Neural cell (in vitro differentiated cells): ENCODE data around the gene PTGER3. TPM values are rescaled to one million over a fixed set of nuclear protein-coding genes. Genes with fewer than 3 reads are reported as not detected.

Experiments
- H2AFZ ChIP-seq: fragments of 200-600, 300-800 bp; sonication (generic), shearing (Covaris generic); 2 replicates; pipeline ENCODE4 v1.6.0; 2014; ENCODE audit warnings: low read depth, mild to moderate bottlenecking, antibody characterized with exemption, low read length, moderate library complexity
- H3F3A ChIP-seq: fragments of 200-600 bp; shearing (Covaris generic); 2 replicates; pipeline ENCODE4 v1.6.1; 2016; ENCODE audit warnings: mild to moderate bottlenecking, moderate library complexity, mixed read lengths, antibody characterized with exemption, low read length; ENCODE audit not compliant: insufficient read depth, poor library complexity, severe bottlenecking
- H3K27ac ChIP-seq: fragments of 200-600, 300-800 bp; sonication (generic), shearing (Covaris generic); 2 replicates; pipeline ENCODE4 v1.5.1; 2014; ENCODE audit warnings: mild to moderate bottlenecking, low read length, moderate library complexity
- H3K27me3 ChIP-seq: fragments of 300-800, 200-600 bp; sonication (generic), shearing (Covaris generic); 2 replicates; pipeline ENCODE4 v1.6.0; 2014; ENCODE audit warnings: mild to moderate bottlenecking, low read depth, low read length, moderate library complexity; ENCODE audit not compliant: insufficient read depth
- H3K36me3 ChIP-seq: fragments of 300-800, 200-600 bp; sonication (generic), shearing (Covaris generic); 2 replicates; pipeline ENCODE4 v1.5.1; 2014; ENCODE audit warnings: mild to moderate bottlenecking, antibody characterized with exemption, low read length, moderate library complexity; ENCODE audit not compliant: insufficient read depth
- H3K4me2 ChIP-seq: fragments of 300-800, 200-600 bp; sonication (generic), shearing (Covaris generic); 2 replicates; pipeline ENCODE4 v1.6.0; 2014; ENCODE audit warnings: mild to moderate bottlenecking, low read length
- H3K4me3 ChIP-seq: fragments of 300-800, 200-600 bp; sonication (generic), shearing (Covaris generic); 2 replicates; pipeline ENCODE4 v1.5.1; 2014; ENCODE audit warnings: mild to moderate bottlenecking, low read length, moderate library complexity
- H3K79me2 ChIP-seq: fragments of 200-600 bp; shearing (Covaris generic); replicated peaks from 2 replicates; pipeline ENCODE4 v1.6.0; 2014; ENCODE audit warnings: mild to moderate bottlenecking, low read length, moderate library complexity; ENCODE audit not compliant: insufficient read depth
- H3K9ac ChIP-seq: fragments of 300-800, 200-600 bp; sonication (generic), shearing (Covaris generic); 2 replicates; pipeline ENCODE4 v1.6.1; 2016; ENCODE audit warnings: mild to moderate bottlenecking, low read length, mixed read lengths
- H3K9me2 ChIP-seq: fragments of 200-600 bp; shearing (Covaris generic); 2 replicates; pipeline ENCODE4 v1.6.1; 2016; ENCODE audit warnings: mild to moderate bottlenecking, low read length, mixed read lengths; ENCODE audit not compliant: insufficient read depth
- H3K9me3 ChIP-seq: fragments of 200-600, 300-800 bp; sonication (generic), shearing (Covaris generic); 2 replicates; pipeline ENCODE4 v1.6.1; 2016; ENCODE audit warnings: mild to moderate bottlenecking, mixed run types, low read length, moderate library complexity, mixed read lengths
- H4K20me1 ChIP-seq: fragments of 200-600 bp; shearing (Covaris generic); 2 replicates; pipeline ENCODE4 v1.6.1; 2016; ENCODE audit warnings: mild to moderate bottlenecking, mixed run types; ENCODE audit not compliant: insufficient read depth
- EP300 ChIP-seq: fragments of 450-650 bp; conservative IDR thresholded peaks from 2 replicates; pipeline ENCODE4 v1.6.1; 2014; ENCODE audit warnings: antibody characterized with exemption, mild to moderate bottlenecking, moderate library complexity; ENCODE audit not compliant: poor library complexity, severe bottlenecking
- EZH2 ChIP-seq: fragments of 200-600, 300-800 bp; shearing (Covaris generic), sonication (generic); IDR thresholded peaks from 2 replicates; pipeline ENCODE4 v1.6.1; 2014; ENCODE audit warnings: antibody characterized with exemption, low read length, borderline replicate concordance, mild to moderate bottlenecking; ENCODE audit not compliant: insufficient read depth, poor library complexity, severe bottlenecking
- MXI1 ChIP-seq: fragments of 450-650 bp; conservative IDR thresholded peaks from 2 replicates; pipeline ENCODE4 v1.6.1; 2014; ENCODE audit warnings: antibody characterized with exemption, mild to moderate bottlenecking; ENCODE audit not compliant: poor library complexity, severe bottlenecking
- POLR2AphosphoS5 ChIP-seq: IDR thresholded peaks from 2 replicates; pipeline ENCODE4 v1.6.1; 2012
- RAD21 ChIP-seq: fragments of 450-650 bp; conservative IDR thresholded peaks from 2 replicates; pipeline ENCODE4 v1.6.1; 2014; ENCODE audit warnings: antibody characterized with exemption, mild to moderate bottlenecking, moderate library complexity
- SMC3 ChIP-seq: fragments of 450-650 bp; conservative IDR thresholded peaks from 2 replicates; pipeline ENCODE4 v1.6.1; 2014; ENCODE audit warnings: antibody characterized with exemption, mild to moderate bottlenecking, moderate library complexity; ENCODE audit not compliant: poor library complexity
- TAF1 ChIP-seq: IDR thresholded peaks from 2 replicates; pipeline ENCODE4 v1.6.1; 2012; ENCODE audit warnings: low read depth
- polyA plus RNA-seq: library from polyadenylated mRNA; depleted of rRNA; stranded (reverse); fragments of >200 nt; gene quantifications from 2 replicates; pipeline ENCODE4 v1.2.3, GENCODE V29; 2014
- TF ChIP-seq, protein P1 (sequence below): fragments of 450-650 bp; IDR thresholded peaks from 2 replicates; pipeline ENCODE4 v1.5.1; 2014; ENCODE audit warnings: antibody characterized with exemption, mild to moderate bottlenecking, moderate library complexity; ENCODE audit not compliant: poor library complexity, severe bottlenecking
- TF ChIP-seq, protein P2 (sequence below): IDR thresholded peaks from 2 replicates; pipeline ENCODE4 v1.6.1; 2012; ENCODE audit warnings: borderline replicate concordance

PTGER3 gene
- polyA plus RNA-seq, 1 donor from 2014 or later = 1.7 TPM

DNA sequence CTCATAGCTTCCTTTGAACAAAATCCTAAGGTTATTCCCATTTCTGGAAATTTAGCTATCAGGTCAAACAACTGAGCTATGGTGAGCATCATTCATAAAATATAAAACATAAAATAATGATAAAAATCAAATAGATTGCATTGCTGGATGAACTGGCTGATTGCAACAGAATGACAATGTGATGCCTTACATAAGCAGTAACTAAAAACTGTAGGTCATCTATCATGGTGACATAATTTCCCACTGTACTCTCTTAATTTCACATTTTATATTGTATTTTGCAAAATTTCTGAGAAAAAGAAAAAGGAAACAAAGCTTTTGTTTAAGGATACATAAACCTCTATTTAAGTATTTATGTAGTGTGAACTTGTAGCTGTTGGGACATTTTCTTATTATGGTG is 4.6 kb downstream of the PTGER3 start:
- Histone ChIP-seq H3K36me3 (no peaks in the 10 kb centered on the region), H3K4me3 (no peak overlapping the region), H4K20me1 (no peaks in the 10 kb centered on the region), H3K27me3 (peaks cover 19% of the 10 kb centered on the region), H2AFZ (no peak overlapping the region), H3K27ac (no peak overlapping the region), H3K9me2 (no peaks in the 10 kb centered on the region), H3F3A (no peaks in the 10 kb centered on the region), H3K4me2 (no peak overlapping the region), H3K9me3 (no peaks in the 10 kb centered on the region), H3K79me2 (no peaks in the 10 kb centered on the region), H3K9ac (no peak overlapping the region)
- TF ChIP-seq, protein P1, sequence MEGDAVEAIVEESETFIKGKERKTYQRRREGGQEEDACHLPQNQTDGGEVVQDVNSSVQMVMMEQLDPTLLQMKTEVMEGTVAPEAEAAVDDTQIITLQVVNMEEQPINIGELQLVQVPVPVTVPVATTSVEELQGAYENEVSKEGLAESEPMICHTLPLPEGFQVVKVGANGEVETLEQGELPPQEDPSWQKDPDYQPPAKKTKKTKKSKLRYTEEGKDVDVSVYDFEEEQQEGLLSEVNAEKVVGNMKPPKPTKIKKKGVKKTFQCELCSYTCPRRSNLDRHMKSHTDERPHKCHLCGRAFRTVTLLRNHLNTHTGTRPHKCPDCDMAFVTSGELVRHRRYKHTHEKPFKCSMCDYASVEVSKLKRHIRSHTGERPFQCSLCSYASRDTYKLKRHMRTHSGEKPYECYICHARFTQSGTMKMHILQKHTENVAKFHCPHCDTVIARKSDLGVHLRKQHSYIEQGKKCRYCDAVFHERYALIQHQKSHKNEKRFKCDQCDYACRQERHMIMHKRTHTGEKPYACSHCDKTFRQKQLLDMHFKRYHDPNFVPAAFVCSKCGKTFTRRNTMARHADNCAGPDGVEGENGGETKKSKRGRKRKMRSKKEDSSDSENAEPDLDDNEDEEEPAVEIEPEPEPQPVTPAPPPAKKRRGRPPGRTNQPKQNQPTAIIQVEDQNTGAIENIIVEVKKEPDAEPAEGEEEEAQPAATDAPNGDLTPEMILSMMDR = no peak
- TF ChIP-seq RAD21 = no peak

DNA sequence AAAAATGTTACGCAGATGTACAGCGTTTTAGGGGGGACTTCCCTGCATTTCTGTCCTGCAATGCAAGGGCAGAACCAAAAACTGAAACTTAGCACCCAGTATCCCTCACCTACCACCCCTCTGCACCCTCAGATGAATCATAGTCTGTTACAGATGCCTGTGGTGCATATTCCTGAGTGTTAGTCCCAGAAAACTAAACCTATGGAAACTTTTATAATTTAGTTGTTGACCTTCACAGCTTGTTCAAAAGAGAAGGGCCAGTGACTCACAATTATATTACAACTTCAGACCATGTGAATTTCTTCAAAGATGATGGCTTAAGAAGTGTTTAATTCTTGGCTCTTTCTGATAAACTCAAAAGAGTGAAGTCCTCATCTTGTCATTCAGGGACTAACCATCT is 5.8 kb downstream of the PTGER3 start:
- Histone ChIP-seq H3K4me3 (no peak overlapping the region), H3F3A (no peaks in the 10 kb centered on the region), H3K4me2 (no peak overlapping the region), H3K36me3 (no peaks in the 10 kb centered on the region), H2AFZ (no peak overlapping the region), H3K27ac (no peak overlapping the region), H3K27me3 (peaks cover 6% of the 10 kb centered on the region), H3K9me3 (no peaks in the 10 kb centered on the region), H4K20me1 (no peaks in the 10 kb centered on the region), H3K79me2 (no peaks in the 10 kb centered on the region), H3K9ac (no peak overlapping the region), H3K9me2 (no peaks in the 10 kb centered on the region)
- TF ChIP-seq, protein P1 = no peak
- no peak for TF ChIP-seq POLR2AphosphoS5
- no peak for TF ChIP-seq SMC3
- TF ChIP-seq MXI1 = no peak
- no peak for TF ChIP-seq EZH2
- TF ChIP-seq TAF1 = no peak
- TF ChIP-seq RAD21 = no peak
- TF ChIP-seq, protein P2, sequence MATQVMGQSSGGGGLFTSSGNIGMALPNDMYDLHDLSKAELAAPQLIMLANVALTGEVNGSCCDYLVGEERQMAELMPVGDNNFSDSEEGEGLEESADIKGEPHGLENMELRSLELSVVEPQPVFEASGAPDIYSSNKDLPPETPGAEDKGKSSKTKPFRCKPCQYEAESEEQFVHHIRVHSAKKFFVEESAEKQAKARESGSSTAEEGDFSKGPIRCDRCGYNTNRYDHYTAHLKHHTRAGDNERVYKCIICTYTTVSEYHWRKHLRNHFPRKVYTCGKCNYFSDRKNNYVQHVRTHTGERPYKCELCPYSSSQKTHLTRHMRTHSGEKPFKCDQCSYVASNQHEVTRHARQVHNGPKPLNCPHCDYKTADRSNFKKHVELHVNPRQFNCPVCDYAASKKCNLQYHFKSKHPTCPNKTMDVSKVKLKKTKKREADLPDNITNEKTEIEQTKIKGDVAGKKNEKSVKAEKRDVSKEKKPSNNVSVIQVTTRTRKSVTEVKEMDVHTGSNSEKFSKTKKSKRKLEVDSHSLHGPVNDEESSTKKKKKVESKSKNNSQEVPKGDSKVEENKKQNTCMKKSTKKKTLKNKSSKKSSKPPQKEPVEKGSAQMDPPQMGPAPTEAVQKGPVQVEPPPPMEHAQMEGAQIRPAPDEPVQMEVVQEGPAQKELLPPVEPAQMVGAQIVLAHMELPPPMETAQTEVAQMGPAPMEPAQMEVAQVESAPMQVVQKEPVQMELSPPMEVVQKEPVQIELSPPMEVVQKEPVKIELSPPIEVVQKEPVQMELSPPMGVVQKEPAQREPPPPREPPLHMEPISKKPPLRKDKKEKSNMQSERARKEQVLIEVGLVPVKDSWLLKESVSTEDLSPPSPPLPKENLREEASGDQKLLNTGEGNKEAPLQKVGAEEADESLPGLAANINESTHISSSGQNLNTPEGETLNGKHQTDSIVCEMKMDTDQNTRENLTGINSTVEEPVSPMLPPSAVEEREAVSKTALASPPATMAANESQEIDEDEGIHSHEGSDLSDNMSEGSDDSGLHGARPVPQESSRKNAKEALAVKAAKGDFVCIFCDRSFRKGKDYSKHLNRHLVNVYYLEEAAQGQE = no peak
- TF ChIP-seq EP300 = no peak
